A549 (cell line): ENCODE data around the gene COPA. TPM values are rescaled to one million over a fixed set of nuclear protein-coding genes. Genes with fewer than 3 reads are reported as not detected.

Experiments
- ATAC-seq, 2 experiments: fragments of 200-7000 bp in 1 of 2; fragments of >200 bp in 1 of 2; cut with Nextera tagmentation in 1 of 2; cut with Tn5 transposase in 1 of 2; 3 replicates each; pipeline versions ENCODE4 v1.8.0 to v1.9.1; 2018 to 2020; ENCODE audit warnings: mild to moderate bottlenecking in 1 of 2, moderate library complexity in 1 of 2
- CTCF ChIA-PET: fragments of 300-600 bp; sonication (Branson Sonifier 250); formaldehyde crosslinking; extraction: SDS; loops from one replicate; lab custom pipeline; 2021; ENCODE audit warnings: antibody characterized with exemption, inconsistent platforms; lab: Yijun Ruan, JAX
- POLR2A ChIA-PET: fragments of 350-600 bp; formaldehyde crosslinking; extraction: SDS; loops from one replicate; lab custom pipeline; 2021; ENCODE audit warnings: antibody characterized with exemption, inconsistent platforms; lab: Yijun Ruan, JAX
- DNase-seq, 2 experiments: peaks; one replicate each; pipeline versions ENCODE4 v3.0.0 to v3.0.0-alpha.2; 2011 to 2016; ENCODE audit warnings: low read depth in 1 of 2, low spot score in 1 of 2
- FAIRE-seq: peaks from 2 replicates; lab custom pipeline; 2011; peaks lifted over from hg19 to GRCh38; lab: Jason Lieb, UNC
- H3K27ac ChIP-seq, 2 experiments: fragments of >200 bp; sonication (Bioruptor Twin); formaldehyde crosslinking; 3 replicates each; pipeline ENCODE4 v1.5.1; 2016 to 2017
- H3K4me1 ChIP-seq: fragments of >200 bp; sonication (Bioruptor Twin); formaldehyde crosslinking; 3 replicates; pipeline ENCODE4 v1.6.1; 2016
- H3K4me2 ChIP-seq: fragments of >200 bp; sonication (Bioruptor Twin); formaldehyde crosslinking; 3 replicates; pipeline ENCODE4 v1.6.1; 2016
- H3K4me3 ChIP-seq: fragments of >200 bp; sonication (Bioruptor Twin); formaldehyde crosslinking; 3 replicates; pipeline ENCODE4 v1.5.1; 2016
- H3K9me3 ChIP-seq: fragments of >200 bp; sonication (Bioruptor Twin); formaldehyde crosslinking; 3 replicates; pipeline ENCODE4 v1.6.1; 2016
- BHLHE40 ChIP-seq: IDR thresholded peaks from 2 replicates; pipeline ENCODE4 v1.6.1; 2012; ENCODE audit warnings: low read depth, low read length, inconsistent platforms
- CHD2 ChIP-seq: fragments of 150-350 bp; IDR thresholded peaks from 2 replicates; pipeline ENCODE4 v1.6.1; 2014; ENCODE audit warnings: low read length; ENCODE audit not compliant: partially characterized antibody
- CHD4 ChIP-seq: fragments of 200-600 bp; sonication (generic); IDR thresholded peaks from 2 replicates; pipeline ENCODE4 v1.6.1; 2016; ENCODE audit warnings: antibody characterized with exemption, mild to moderate bottlenecking, borderline replicate concordance
- CTCF ChIP-seq: fragments of >200 bp; sonication (Bioruptor Twin); formaldehyde crosslinking; IDR thresholded peaks from 3 replicates; pipeline ENCODE4 v1.5.1; 2016
- EHF ChIP-seq: fragments of 250-450 bp; sonication (Bioruptor Pico); IDR thresholded peaks from 2 replicates; pipeline ENCODE4 v1.5.0; 2020; ENCODE audit warnings: mild to moderate bottlenecking
- FOSL2 ChIP-seq, 2 experiments: fragments of 450-650 bp in 1 of 2; fragments of >200 bp in 1 of 2; sonication (Bioruptor Twin) in 1 of 2; formaldehyde crosslinking; IDR thresholded peaks; 2 replicates each; pipeline versions ENCODE4 v1.5.0 to v1.6.1; 2016 to 2020; ENCODE audit warnings: mild to moderate bottlenecking in 1 of 2, moderate library complexity in 1 of 2
- HMGXB4 ChIP-seq: fragments of 250-450 bp; sonication (Bioruptor Pico); IDR thresholded peaks from 2 replicates; pipeline ENCODE4 v1.5.0; 2021; ENCODE audit warnings: mild to moderate bottlenecking, moderate library complexity, borderline replicate concordance
- HOXB5 ChIP-seq: fragments of 250-450 bp; sonication (Bioruptor Pico); IDR thresholded peaks from 2 replicates; pipeline ENCODE4 v1.5.0; 2020; ENCODE audit warnings: mild to moderate bottlenecking, moderate library complexity
- JUN ChIP-seq, 2 experiments: fragments of >200 bp; sonication (Bioruptor Twin); formaldehyde crosslinking; IDR thresholded peaks; 2 replicates in 1 of 2; 3 replicates in 1 of 2; pipeline ENCODE4 v1.6.1; 2016 to 2017
- MYC ChIP-seq: IDR thresholded peaks from 2 replicates; pipeline ENCODE4 v1.6.1; 2012; ENCODE audit warnings: mild to moderate bottlenecking, inconsistent platforms, low read length, improper control_type of control experiment, borderline replicate concordance
- NFE2L2 ChIP-seq: fragments of 150-350 bp; conservative IDR thresholded peaks from 2 replicates; pipeline ENCODE4 v1.6.1; 2014; ENCODE audit warnings: low read length
- NR3C1 ChIP-seq: fragments of >200 bp; sonication (Bioruptor Twin); formaldehyde crosslinking; IDR thresholded peaks from 3 replicates; pipeline ENCODE4 v1.6.1; 2017
- PBX3 ChIP-seq: IDR thresholded peaks from 2 replicates; pipeline ENCODE4 v1.6.1; 2012
- PHF8 ChIP-seq: fragments of 200-600 bp; sonication (generic); IDR thresholded peaks from 2 replicates; pipeline ENCODE4 v1.6.1; 2016; ENCODE audit warnings: low read depth, mild to moderate bottlenecking, antibody characterized with exemption, moderate library complexity, borderline replicate concordance
- REST ChIP-seq: fragments of 200-600 bp; sonication (generic); IDR thresholded peaks from 2 replicates; pipeline ENCODE4 v1.6.1; 2016; ENCODE audit warnings: antibody characterized with exemption, mild to moderate bottlenecking, moderate library complexity
- SMC3 ChIP-seq: fragments of >200 bp; sonication (Bioruptor Twin); formaldehyde crosslinking; IDR thresholded peaks from 3 replicates; pipeline ENCODE4 v1.6.1; 2018; ENCODE audit warnings: inconsistent platforms
- SREBF2 ChIP-seq: fragments of 450-650 bp; IDR thresholded peaks from 2 replicates; pipeline ENCODE4 v1.6.1; 2014; ENCODE audit warnings: mild to moderate bottlenecking, moderate library complexity
- USF2 ChIP-seq: fragments of 450-650 bp; IDR thresholded peaks from 2 replicates; pipeline ENCODE4 v1.6.1; 2014; ENCODE audit warnings: antibody characterized with exemption
- ZC3H11A ChIP-seq: fragments of 450-650 bp; IDR thresholded peaks from 2 replicates; pipeline ENCODE4 v1.6.1; 2014; ENCODE audit warnings: antibody characterized with exemption, mild to moderate bottlenecking
- ZSCAN20 ChIP-seq: fragments of 250-450 bp; sonication (Bioruptor Pico); IDR thresholded peaks from 2 replicates; pipeline ENCODE4 v1.8.0; 2022; ENCODE audit warnings: mild to moderate bottlenecking, moderate library complexity
- WGBS: methylation state at CpG from one replicate; pipeline ENCODE4 v1.1.6; 2017; ENCODE audit errors: missing lambda C conversion rate; 5-methylcytosine and 5-hydroxymethylcytosine counted together
- polyA plus RNA-seq, 4 experiments: library from polyadenylated mRNA; depleted of rRNA in 3 of 4; stranded (reverse); fragments of >200 nt; fragmentation: RNase III in 1 of 4; extraction: RNeasy Plus Mini Kit Qiagen cat#74134 plus additional on column Dnase treatment in 1 of 4; gene quantifications; 2 replicates in 3 of 4; 3 replicates in 1 of 4; pipeline ENCODE4 v1.2.3, GENCODE V29; 2011 to 2017

COPA gene
- polyA plus RNA-seq, 2 of the 4 experiments (the other 2 are of a cell fraction), result 83.5 to 149 TPM

GRCh38 chr1:160261893-160262794 lies 80.9 kb downstream of the COPA start, which contains the start of gene DCAF8 (continued):
- TF ChIP-seq NFE2L2 (no peak), EHF (CRISPR knock-in tag) (no peak), HOXB5 (CRISPR knock-in tag) (peak; percentile 65; the same call in 1 of the 2 replicates), PHF8 (peak; percentile 95), SMC3 (no peak), NR3C1 (no peak)

- 2% methylated on average over 8 of the region's 8 CpGs for WGBS
- H3K4me1 ChIP-seq, result peaks cover 42% of the 10 kb centered on the region
- ChIA-PET POLR2A (interaction anchor here (0.9 to 3.7 kb wide), 2 partner anchors 10 to 112 kb away, joined by 3 to 22 read pairs; no protein-coding TSS in a partner anchor), CTCF (interaction anchor here (0.9 to 7.1 kb wide), 9 partner anchors 9 to 160 kb away, joined by 3 to 63 read pairs (median 6); no protein-coding TSS in a partner anchor)
- peak; percentile 72 to 89 for DNase-seq
- TF ChIP-seq REST, result no peak
- no peak for TF ChIP-seq FOSL2 (IDR thresholded peaks at IDR 0.05)
- TF ChIP-seq FOSL2 (CRISPR knock-in tag; IDR thresholded peaks at IDR 0.05), result peak; percentile 64
- TF ChIP-seq JUN (IDR thresholded peaks at IDR 0.05), result 0 out of 5 replicates have a peak, but pooled peaks of 1 of the 2 experiments have one; percentile 21
- ATAC-seq, result peak; percentile 66 to 72; a peak in 5 of 6 replicates
- H3K4me2 ChIP-seq, result peak overlapping the region; percentile 92
- H3K9me3 ChIP-seq, result no peaks in the 10 kb centered on the region
- no peak for FAIRE-seq
- peak overlapping the region; percentile 96 to 99 for H3K27ac ChIP-seq
- peak overlapping the region; percentile 83 for H3K4me3 ChIP-seq
These were observed 81.5 kb downstream of the COPA start for GRCh38 chr1:160261556-160261892.

- ATAC-seq (no peak), FAIRE-seq (no peak), DNase-seq (no peak)
- peak overlapping the region; percentile 83 for H3K4me3 ChIP-seq
- TF ChIP-seq ZC3H11A (no peak), USF2 (no peak), MYC (no peak), CTCF (no peak), HMGXB4 (no peak), PHF8 (no peak), CHD2 (no peak), CHD4 (no peak), PBX3 (no peak), SREBF2 (no peak), BHLHE40 (no peak), ZSCAN20 (CRISPR knock-in tag) (no peak)
- POLR2A ChIA-PET, result interaction anchor here (0.8 to 3.7 kb wide), 2 partner anchors 9 to 140 kb away, joined by 3 to 22 read pairs; partner anchors contain the start of gene VANGL2
- peak overlapping the region; percentile 92 for H3K4me2 ChIP-seq
- no peaks in the 10 kb centered on the region for H3K9me3 ChIP-seq
- peak overlapping the region; percentile 96 to 99 for H3K27ac ChIP-seq
- peaks cover 45% of the 10 kb centered on the region for H3K4me1 ChIP-seq
- 61% methylated on average over 6 of the region's 6 CpGs for WGBS
- CTCF ChIA-PET, result interaction anchor here (0.9 to 7.1 kb wide), 7 partner anchors 8 to 214 kb away, joined by 3 to 63 read pairs (median 6); no protein-coding TSS in a partner anchor
These were observed 82.4 kb downstream of the COPA start for GRCh38 chr1:160260406-160261382.
